ENCODE measurements around the gene SNCAIP.

DNA sequence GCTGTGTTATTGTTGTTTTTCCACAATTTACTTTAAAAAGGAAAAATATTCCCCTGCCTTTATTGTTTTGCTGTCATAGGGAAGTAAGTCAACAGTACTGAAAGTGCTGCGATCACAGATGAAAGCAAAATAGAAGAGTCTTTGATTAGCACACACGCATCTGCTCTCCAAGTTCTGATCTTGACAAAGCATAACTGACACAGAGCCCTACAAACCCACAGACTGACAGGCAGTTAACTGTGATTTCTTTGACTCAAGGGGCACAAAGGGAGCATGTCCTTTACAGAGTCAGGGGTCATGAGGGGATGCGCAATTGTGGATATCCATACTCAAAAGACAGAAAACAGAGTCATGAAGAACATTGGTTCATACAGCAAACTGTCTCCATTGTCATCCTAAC lies 123.7 kb downstream of the SNCAIP start:
- TF ChIP-seq, protein P1, sequence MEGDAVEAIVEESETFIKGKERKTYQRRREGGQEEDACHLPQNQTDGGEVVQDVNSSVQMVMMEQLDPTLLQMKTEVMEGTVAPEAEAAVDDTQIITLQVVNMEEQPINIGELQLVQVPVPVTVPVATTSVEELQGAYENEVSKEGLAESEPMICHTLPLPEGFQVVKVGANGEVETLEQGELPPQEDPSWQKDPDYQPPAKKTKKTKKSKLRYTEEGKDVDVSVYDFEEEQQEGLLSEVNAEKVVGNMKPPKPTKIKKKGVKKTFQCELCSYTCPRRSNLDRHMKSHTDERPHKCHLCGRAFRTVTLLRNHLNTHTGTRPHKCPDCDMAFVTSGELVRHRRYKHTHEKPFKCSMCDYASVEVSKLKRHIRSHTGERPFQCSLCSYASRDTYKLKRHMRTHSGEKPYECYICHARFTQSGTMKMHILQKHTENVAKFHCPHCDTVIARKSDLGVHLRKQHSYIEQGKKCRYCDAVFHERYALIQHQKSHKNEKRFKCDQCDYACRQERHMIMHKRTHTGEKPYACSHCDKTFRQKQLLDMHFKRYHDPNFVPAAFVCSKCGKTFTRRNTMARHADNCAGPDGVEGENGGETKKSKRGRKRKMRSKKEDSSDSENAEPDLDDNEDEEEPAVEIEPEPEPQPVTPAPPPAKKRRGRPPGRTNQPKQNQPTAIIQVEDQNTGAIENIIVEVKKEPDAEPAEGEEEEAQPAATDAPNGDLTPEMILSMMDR (conservative IDR thresholded peaks at IDR 0.05 in 1 of 2, IDR thresholded peaks at IDR 0.05 in 1 of 2; ENCODE audit: low read depth in 1 of 2, low read length in 2 of 2), result no peak
- no peak for TF ChIP-seq EZH2 (IDR thresholded peaks at IDR 0.05; ENCODE audit: low read length, missing control alignments)

All from fibroblast of lung (primary cell).